ENCODE measurements around the gene XRCC3.

DNA sequence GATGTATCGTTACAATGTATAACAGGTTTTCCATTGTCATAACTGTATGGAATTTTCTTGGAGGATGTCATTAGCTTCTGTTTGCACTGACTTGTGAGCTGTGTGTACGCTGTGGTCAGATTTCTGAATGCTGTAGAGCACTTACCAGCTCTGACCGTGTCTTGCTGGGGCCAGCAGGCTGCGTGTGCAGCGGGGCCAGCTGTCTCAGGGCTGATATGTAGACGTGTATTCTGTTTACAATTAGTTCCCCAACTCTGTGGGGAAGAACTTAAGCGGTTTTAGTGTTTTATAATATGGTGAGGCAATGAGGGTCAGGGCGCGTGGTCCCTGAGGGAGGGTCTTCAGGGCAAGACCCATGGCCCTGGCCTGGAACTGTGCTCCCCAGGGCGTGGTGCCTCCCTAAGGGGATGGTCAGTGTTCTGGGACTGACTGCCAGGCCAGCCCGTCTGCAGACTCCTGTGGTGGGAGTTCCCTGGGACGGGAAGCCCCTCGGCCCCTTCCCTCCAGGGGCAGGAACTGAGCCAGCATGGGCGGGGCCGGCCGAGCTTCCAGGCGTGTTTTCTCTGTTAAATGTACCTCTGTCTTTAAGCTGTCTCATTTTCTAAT lies 18.7 kb downstream of the XRCC3 start:
- TF ChIP-seq, protein P1, sequence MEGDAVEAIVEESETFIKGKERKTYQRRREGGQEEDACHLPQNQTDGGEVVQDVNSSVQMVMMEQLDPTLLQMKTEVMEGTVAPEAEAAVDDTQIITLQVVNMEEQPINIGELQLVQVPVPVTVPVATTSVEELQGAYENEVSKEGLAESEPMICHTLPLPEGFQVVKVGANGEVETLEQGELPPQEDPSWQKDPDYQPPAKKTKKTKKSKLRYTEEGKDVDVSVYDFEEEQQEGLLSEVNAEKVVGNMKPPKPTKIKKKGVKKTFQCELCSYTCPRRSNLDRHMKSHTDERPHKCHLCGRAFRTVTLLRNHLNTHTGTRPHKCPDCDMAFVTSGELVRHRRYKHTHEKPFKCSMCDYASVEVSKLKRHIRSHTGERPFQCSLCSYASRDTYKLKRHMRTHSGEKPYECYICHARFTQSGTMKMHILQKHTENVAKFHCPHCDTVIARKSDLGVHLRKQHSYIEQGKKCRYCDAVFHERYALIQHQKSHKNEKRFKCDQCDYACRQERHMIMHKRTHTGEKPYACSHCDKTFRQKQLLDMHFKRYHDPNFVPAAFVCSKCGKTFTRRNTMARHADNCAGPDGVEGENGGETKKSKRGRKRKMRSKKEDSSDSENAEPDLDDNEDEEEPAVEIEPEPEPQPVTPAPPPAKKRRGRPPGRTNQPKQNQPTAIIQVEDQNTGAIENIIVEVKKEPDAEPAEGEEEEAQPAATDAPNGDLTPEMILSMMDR (IDR thresholded peaks at IDR 0.05): no peak
- no peak for TF ChIP-seq POLR2A (IDR thresholded peaks at IDR 0.05)
